ENCODE measurements around the gene PDZRN3.

PDZRN3 gene

DNA sequence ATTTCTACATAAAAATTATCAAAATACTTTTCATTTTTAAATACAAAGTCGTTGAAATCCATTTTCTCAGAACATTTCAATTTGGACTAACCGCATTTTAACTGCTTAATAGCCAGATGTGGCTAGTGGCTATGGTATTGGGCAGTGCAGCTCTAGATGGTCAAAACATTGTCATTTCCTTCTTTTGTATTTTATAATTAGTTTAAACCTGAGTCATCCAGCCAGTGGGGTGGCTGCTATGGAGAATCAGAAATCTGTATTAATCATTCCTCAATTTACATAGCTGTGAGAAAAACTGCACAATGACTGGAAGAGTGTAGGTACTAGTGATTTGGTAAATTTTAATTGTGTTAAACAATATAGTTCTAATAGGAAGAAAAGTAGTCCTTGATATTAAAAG lies 245.3 kb downstream of the PDZRN3 start:
- DNase-seq, result no peak

DNA sequence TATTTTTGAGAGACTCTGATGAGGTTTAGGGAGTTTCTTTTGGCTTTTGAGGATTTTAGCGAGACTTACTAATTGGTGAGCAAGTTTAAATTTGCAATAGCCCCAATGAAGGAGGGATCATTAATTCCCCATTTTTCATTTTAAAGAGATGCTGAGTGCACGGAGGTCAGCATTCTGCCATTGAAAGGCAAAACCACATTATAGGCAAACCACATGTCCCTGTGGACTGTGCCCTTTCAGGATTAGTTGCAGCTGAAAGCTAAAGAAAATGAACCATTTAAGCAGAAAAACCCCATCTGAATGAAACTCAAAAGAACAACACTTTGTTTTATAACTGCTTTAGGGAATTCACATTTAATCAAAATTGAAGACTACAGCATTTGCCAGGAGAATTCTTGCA lies 246.5 kb downstream of the PDZRN3 start:
- no peak for DNase-seq

DNA sequence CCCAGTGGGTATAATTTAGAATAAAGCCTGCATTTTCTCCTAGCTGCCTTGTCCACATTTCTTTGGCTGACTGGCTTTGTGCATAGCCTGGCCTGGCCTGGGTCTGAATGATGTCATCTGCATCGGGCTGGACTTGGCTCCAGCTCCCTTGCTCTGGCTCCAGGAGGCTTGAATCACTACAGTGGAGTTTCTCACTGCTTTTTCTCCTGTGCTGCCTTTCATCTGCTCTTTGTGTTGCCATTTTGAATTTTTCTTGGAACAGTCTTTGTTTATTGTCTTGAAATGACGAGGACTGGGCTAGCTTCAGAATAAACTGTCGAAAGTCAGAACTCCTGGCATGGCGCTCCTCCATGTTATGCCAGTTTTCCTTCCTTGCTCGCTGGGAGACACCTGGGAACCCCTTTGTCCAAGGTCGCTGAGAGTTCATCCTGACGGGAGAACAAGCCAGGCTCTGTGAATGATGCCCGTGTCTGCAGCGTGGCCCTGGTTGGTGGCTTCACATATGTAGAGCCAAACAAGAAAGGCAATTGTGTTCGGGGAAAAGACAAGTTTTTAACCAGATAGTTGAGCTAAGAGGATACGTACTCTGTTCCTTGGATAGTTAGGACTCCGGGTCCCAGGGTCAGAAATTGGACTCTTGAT lies 258.9 kb downstream of the PDZRN3 start:
- no peak for DNase-seq

DNA sequence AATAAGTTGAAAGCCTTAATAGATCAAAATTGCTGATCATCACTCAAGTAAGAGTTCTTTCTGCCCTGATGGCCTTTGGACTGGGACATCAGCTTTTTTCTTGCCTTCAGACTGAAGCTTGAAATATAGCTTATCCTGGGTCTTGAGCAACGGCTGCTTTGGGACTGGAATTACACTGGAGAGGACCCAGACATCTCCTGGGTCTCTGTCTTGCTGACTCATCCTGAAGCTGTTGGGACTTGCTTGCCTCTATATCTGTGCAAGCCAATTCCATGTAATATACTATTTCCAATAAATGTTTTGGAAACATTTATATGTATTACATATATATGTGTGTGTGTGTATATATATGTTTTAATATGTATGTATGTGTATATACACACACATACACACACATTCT lies 260.2 kb downstream of the PDZRN3 start:
- DNase-seq, result no peak

DNA sequence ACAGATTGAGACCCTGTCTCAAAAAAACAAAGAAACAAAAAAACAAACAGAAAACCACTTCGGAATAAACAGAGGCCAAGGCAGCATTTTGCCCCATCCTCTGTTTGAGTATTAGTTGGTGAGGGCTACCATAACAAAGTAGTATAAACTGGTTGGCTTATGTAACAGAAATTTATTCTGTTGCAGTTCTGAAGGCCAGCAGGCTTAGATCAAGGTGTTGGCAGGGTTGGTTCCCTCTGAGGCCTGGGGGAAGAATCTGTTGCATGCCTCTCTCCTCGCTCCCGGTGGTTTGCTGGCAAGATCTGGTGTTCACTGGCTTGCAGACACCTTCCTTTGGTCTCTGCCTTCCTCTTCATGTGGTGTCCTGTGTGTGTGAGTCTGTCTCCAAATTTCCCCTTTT lies 261.6 kb downstream of the PDZRN3 start:
- no peak for DNase-seq

DNA sequence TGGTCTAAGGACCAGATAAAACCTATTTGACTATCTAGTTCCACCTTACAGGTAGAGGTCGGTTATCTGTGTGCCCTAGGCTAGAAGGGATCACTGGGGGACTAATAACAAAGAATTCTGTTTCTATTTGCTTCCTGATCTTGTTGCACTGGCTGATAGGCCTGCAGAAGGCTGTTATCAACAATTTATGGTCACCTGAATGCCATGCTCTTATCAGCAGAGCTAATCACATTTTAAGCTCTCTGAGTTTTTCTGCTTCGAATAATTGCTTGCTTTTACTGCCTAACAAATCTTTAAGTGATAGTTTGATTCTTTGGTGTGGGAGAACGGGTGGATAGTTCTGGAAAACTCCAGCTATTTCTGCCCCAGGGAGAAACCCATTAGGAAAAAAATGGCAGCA lies 263.1 kb downstream of the PDZRN3 start:
- DNase-seq, result no peak

DNA sequence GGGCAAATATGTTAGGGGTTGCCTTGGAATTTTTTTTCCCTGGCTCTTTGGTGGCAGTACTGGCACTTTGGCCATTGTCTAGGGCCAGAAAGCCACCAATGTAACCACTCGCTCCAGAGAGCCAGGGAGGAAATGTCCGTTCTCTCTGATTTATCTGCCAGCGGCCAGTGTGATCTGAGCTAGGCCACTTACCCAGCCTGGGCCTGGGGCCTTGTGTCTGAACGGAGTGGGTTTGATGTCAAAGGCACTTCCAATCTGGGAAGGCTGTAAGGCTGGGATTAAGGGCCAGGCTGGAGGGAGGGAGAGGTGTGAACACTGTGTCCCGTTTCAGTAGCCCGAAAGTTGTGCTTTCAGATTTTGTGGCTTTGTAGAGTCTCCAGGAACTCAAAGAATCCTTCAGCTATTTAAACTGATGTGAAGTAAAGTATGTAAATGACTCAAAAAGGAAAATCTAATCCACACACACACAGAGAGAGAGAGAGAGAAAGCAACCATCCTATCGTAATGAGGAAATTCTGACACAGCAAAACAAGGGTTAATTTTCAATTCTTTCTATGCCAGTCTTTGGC lies 271.0 kb downstream of the PDZRN3 start:
- DNase-seq, result no peak

DNA sequence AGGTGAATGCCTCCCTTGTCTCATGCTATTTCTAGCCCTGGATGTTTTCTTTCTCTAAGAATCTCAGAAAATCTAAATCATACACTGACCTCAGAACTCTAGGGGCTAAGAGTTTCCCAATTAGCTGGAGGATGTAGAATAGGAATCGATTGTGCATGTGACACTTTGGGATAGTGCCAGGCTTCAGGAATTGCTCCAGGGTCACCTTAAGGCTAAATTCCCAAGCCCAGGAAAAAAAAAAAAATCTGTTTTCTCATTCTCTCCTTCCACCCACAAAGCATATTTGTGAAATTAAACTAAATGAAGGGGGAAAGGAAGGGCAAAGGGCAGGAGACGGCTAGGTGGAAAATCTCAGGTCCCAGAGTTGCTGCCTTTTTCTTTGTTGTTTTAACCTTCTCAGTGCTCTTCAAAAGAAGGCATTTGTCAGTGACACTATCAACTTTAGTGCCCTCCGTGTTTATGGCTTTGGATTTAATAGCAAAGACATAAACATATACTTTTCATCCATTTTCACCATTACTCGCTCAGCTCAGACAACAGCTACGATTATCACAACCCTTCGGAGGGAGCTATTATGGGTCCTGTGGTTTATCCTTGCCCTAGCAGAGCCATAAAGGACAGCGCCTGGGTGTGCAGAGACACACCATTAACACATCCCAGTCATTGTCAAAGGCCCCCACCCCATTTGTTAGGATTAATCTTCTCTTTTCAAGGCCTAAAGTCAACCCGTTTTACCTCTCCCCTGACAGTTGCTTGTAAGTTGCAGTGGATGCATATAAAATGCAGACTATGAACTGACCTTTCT lies 271.7 kb downstream of the PDZRN3 start:
- DNase-seq, result no peak

DNA sequence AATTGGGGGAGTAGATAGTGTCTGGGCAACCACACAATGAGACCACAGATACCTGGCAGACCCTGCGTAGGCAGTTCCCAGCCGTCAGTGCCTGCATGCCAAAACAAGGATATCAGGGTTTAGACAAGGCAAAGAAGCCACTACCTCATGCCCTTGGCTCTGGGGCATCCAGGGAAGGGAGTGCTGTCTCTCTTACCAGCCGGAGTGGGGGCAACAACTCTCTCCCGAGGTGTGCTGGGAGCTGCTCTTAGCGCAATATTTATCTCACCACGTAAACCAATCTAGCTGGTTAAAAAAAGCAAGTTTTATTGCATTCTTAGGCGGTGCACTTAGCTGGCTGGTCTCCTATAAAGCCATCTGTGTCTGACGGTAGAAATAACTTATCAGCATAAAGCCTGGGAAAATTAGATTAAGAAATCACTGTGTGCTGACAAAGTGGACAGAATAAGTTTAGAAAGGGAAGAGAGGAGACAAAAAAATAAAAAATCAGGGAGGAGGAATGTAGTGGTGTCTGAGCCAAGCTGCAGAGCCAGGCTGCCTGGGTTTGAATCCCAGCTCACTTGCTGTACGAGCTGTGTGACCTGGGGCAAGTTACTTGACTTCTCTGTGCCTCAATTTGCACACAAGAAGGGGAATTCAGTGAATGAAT lies 273.2 kb downstream of the PDZRN3 start:
- DNase-seq, result no peak

DNA sequence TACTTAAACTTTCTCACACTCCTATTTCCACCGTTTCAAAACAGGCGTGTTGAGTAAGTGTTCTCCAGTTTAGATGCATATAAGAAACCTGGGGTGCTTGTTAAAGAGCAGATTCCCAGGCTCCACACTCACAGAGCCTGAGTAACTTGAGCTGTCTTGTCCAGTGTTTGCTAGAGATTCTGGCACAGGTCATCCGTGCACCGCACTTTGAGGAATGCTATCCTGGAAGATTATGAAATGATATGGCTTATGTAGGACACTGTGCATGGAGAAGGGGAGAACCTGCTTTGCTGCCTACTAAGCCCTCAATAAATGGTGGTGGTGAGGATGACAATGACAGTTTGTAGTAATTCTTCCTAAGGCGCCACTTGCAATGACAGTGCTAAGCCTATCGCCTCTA lies 273.7 kb downstream of the PDZRN3 start:
- DNase-seq, result no peak

DNA sequence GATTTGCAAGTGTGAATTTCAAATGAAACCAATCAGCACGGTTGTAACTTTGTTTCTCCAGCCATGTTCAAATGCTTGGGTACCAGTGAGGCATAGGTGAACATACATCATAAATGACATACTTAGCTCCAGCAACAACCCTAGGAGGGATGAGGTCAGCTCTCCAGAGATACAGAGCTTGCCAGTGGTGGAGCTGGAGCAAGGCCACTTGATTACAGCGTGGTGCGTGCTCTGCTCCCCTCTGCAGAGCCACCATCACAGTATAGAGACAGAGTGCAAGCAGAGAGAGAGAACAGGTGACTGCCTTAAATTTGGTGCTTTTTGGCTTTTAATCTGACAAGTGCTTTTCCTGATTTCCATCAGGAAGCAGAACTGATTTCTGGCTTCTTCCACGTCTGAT lies 275.1 kb downstream of the PDZRN3 start:
- DNase-seq, result no peak

DNA sequence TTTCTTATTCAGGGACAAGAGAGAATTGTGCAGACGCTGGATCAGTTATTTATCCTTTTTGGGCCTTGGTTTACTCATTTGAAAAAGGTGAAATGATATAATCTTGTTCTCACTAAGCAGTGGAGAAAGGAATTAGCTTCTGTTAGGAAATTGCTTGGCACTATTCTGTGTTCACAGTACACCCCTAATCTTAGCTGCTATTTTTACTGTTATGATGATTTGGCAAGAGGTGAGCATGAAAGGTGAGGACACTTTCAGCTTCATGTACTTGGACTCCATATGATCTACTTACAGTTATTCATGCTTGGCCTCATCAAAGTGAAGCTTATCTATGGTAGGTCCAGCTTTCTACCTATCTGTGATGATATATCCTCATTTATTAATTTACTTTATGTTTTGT lies 282.7 kb downstream of the PDZRN3 start:
- DNase-seq, result no peak

DNA sequence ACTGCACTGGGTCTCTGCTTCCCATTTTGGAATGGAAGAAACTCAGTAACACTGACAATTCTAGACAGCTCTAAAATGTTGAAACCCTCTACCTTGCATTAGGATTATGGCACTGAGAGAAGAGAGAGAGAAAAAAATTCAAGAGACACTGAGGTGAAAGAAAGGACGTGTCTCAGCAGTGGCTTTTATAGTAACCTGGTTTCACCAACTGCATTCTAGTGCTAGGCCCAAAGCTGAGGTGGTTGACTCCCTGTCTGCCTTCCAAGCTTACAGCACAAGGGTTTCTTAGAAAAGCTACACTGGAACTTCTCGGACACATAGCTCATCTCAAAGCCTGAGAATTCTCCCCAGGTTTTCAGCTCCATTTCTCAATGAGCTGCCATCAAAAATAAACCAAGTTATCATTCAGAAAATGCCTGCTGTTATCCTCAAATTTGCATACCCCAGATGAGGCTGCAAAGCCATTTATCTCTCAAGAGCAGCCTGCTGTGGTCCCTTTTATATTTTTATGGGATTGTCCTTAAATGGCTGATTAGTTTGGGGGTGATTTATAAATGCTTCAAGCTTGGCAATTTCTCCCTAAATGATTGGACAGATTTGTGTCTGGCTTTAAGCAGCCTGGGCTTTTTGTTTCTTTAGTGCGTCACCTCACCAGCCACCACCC lies 283.3 kb downstream of the PDZRN3 start:
- no peak for DNase-seq

DNA sequence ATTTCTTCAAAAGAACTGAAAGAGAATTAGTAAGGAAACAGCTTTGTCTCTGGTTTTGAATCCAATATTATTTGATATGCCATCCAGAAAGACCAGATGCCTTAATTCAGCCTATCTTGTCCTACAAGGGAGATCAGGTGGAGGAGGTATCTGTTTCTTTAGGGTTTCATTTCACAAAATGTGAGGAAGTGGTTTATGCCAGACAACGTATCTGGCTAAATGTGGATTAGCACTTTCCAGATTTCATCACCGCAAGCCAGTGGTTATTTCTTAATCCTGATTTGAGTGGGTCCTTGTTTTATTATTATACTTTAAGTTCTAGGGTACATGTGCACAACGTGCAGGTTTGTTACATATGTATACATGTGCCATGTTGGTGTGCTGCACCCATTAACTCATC lies 292.2 kb downstream of the PDZRN3 start:
- no peak for DNase-seq
